GM12878 (cell line): ENCODE data around the gene SMG6. TPM values are rescaled to one million over a fixed set of nuclear protein-coding genes. Genes with fewer than 3 reads are reported as not detected.

Source experiments
- ATAC-seq: fragments of 200-7000 bp; cut with Tn5 transposase; 3 replicates; pipeline ENCODE4 v1.9.1; 2020; ENCODE audit warnings: mild to moderate bottlenecking, moderate library complexity
- BruUV-seq: library from RNA; stranded (reverse); fragments of 400-500 nt; replicated peaks from 2 replicates; lab custom pipeline; 2021; lab: Mats Ljungman, UMichigan
- CTCF ChIA-PET: fragments of 300-600 bp; sonication (Branson Sonifier 250); formaldehyde crosslinking; extraction: SDS; loops from one replicate; lab custom pipeline; 2021; ENCODE audit warnings: inconsistent platforms; lab: Yijun Ruan, JAX
- POLR2A ChIA-PET: fragments of 350-600 bp; formaldehyde crosslinking; extraction: SDS; loops from one replicate; lab custom pipeline; 2021; ENCODE audit warnings: inconsistent platforms; lab: Charles Lee
- RAD21 ChIA-PET: fragments of 300-600 bp; sonication (Branson Sonifier 250); formaldehyde crosslinking; loops from one replicate; lab custom pipeline; 2023; ENCODE audit warnings: antibody characterized with exemption; ENCODE audit not compliant: unreplicated experiment; lab: Charles Lee
- SMC1A ChIA-PET: fragments of 300-600 bp; sonication (Branson Sonifier 250); formaldehyde crosslinking; loops from one replicate; lab custom pipeline; 2023; ENCODE audit not compliant: unreplicated experiment, uncharacterized antibody; lab: Charles Lee
- DNase-seq: peaks from one replicate; pipeline ENCODE4 v3.0.0-alpha.2; 2011; ENCODE audit warnings: low read depth, low spot score
- FAIRE-seq: peaks from 3 replicates; lab custom pipeline; 2011; peaks lifted over from hg19 to GRCh38; lab: Jason Lieb, UNC
- H2AFZ ChIP-seq: 2 replicates; pipeline ENCODE4 v1.6.0; 2011; ENCODE audit warnings: low read depth, low read length, control low read depth; ENCODE audit not compliant: control insufficient read depth
- H3K27ac ChIP-seq: 2 replicates; pipeline ENCODE4 v1.5.1; 2011; ENCODE audit warnings: control low read depth; ENCODE audit not compliant: control insufficient read depth, insufficient read depth
- H3K27me3 ChIP-seq, 2 experiments: replicated peaks in 1 of 2; 2 replicates each; pipeline versions ENCODE4 v1.6.0 to v1.6.1; 2011; ENCODE audit warnings: low read length in 1 of 2; ENCODE audit not compliant: control insufficient read depth in 2 of 2, insufficient read depth in 2 of 2
- H3K36me3 ChIP-seq, 2 experiments: 2 replicates each; pipeline ENCODE4 v1.5.1; 2011; ENCODE audit warnings: low read length in 1 of 2; ENCODE audit not compliant: control insufficient read depth in 2 of 2, insufficient read depth in 2 of 2
- H3K4me1 ChIP-seq: 2 replicates; pipeline ENCODE4 v1.6.1; 2011; ENCODE audit warnings: mild to moderate bottlenecking, low read length, moderate library complexity, mixed read lengths; ENCODE audit not compliant: control insufficient read depth, insufficient read depth
- H3K4me2 ChIP-seq: 2 replicates; pipeline ENCODE4 v1.6.0; 2011; ENCODE audit warnings: control low read depth; ENCODE audit not compliant: control insufficient read depth, insufficient read depth
- H3K4me3 ChIP-seq: fragments of 200-600 bp; sonication (generic); 2 replicates; pipeline ENCODE4 v1.5.1; 2016
- H3K79me2 ChIP-seq: 2 replicates; pipeline ENCODE4 v1.6.0; 2011; ENCODE audit warnings: low read length; ENCODE audit not compliant: control insufficient read depth, insufficient read depth
- H3K9ac ChIP-seq: 2 replicates; pipeline ENCODE4 v1.8.0; 2011; ENCODE audit warnings: low read length, control low read depth, mixed read lengths; ENCODE audit not compliant: control insufficient read depth, insufficient read depth
- H3K9me3 ChIP-seq: replicated peaks from 3 replicates; pipeline ENCODE4 v1.5.1; 2011; ENCODE audit warnings: mild to moderate bottlenecking, low read length; ENCODE audit not compliant: control insufficient read depth, insufficient read depth
- H4K20me1 ChIP-seq: 2 replicates; pipeline ENCODE4 v1.6.0; 2011; ENCODE audit not compliant: control insufficient read depth, insufficient read depth
- CBX3 ChIP-seq: fragments of 200-600 bp; sonication (generic); IDR thresholded peaks from 2 replicates; pipeline ENCODE4 v1.6.1; 2016; ENCODE audit warnings: low read depth, borderline replicate concordance
- CTCF ChIP-seq, 3 experiments: IDR thresholded peaks in 2 of 3; conservative IDR thresholded peaks in 1 of 3; 2 replicates each; pipeline ENCODE4 v1.5.1; 2011; ENCODE audit warnings: low read depth in 3 of 3, low read length in 3 of 3, mild to moderate bottlenecking in 3 of 3, control low read depth in 2 of 3, moderate library complexity in 2 of 3, inconsistent platforms in 1 of 3, mixed read lengths in 1 of 3; ENCODE audit not compliant: control insufficient read depth in 2 of 3, insufficient read depth in 1 of 3; ENCODE audit errors: extremely low read depth in 1 of 3
- ESRRA ChIP-seq: IDR thresholded peaks from 2 replicates; pipeline ENCODE4 v1.6.1; 2012; ENCODE audit warnings: mild to moderate bottlenecking, low read length, improper control_type of control experiment
- EZH2 ChIP-seq: IDR thresholded peaks from 2 replicates; pipeline ENCODE4 v1.6.1; 2012; ENCODE audit warnings: low read depth, mild to moderate bottlenecking, control low read depth, inconsistent platforms, low read length, borderline replicate concordance; ENCODE audit not compliant: control insufficient read depth
- POLR2AphosphoS5 ChIP-seq: IDR thresholded peaks from 2 replicates; pipeline ENCODE4 v1.6.1; 2011; ENCODE audit warnings: mild to moderate bottlenecking, low read length, inconsistent platforms
- RAD21 ChIP-seq: IDR thresholded peaks from 2 replicates; pipeline ENCODE4 v1.6.1; 2011; ENCODE audit warnings: mild to moderate bottlenecking, low read depth, low read length, moderate library complexity; ENCODE audit not compliant: insufficient read depth
- TCF12 ChIP-seq: IDR thresholded peaks from 2 replicates; pipeline ENCODE4 v1.6.1; 2011; ENCODE audit warnings: low read depth, mild to moderate bottlenecking, low read length
- ZNF217 ChIP-seq: fragments of 450-650 bp; IDR thresholded peaks from 2 replicates; pipeline ENCODE4 v1.6.1; 2017; ENCODE audit warnings: antibody characterized with exemption, mild to moderate bottlenecking
- WGBS: methylation state at CpG from one replicate; pipeline ENCODE4 v1.1.6; 2016; ENCODE audit warnings: low lambda C conversion rate; ENCODE audit not compliant: insufficient replicate concordance, insufficient coverage; ENCODE audit errors: missing lambda C conversion rate; 5-methylcytosine and 5-hydroxymethylcytosine counted together
- in situ Hi-C: fragments of 300-500 bp; cut with MboI; formaldehyde crosslinking; loops from 9 replicates; pipeline ENCODE4 v1.14.3; 2018; ENCODE audit warnings: mixed read lengths
- intact Hi-C: fragments of 100-400 bp; cut with micrococcal nuclease; formaldehyde crosslinking; loops from one replicate; pipeline ENCODE4 v1.14.2; 2022; ENCODE audit not compliant: unreplicated experiment
- polyA plus RNA-seq, 11 experiments: library from polyadenylated mRNA; depleted of rRNA in 4 of 11; unstranded in 6 of 11; stranded (reverse) in 5 of 11; fragments of >200 nt; fragmentation: Nextera tagmentation in 4 of 11; fragmentation: Illumina TruSeq in 1 of 11; extraction: Ambion mirVana in 4 of 11; extraction: Trizol in 1 of 11; gene quantifications; 1 replicate in 1 of 11; 2 replicates in 10 of 11; pipeline versions ENCODE4 v1.2.1 to v1.2.3, GENCODE V29; 2011 to 2016; ENCODE audit warnings: inconsistent platforms in 2 of 11, missing spikeins in 2 of 11, low read depth in 1 of 11
- total RNA-seq, 4 experiments: library from RNA; depleted of rRNA in 3 of 4; stranded (reverse); fragments of >200 nt in 3 of 4; fragmentation: Illumina TruSeq in 1 of 4; extraction: Trizol in 1 of 4; gene quantifications; 2 replicates each; pipeline versions ENCODE4 v1.2.1 to v1.2.3, GENCODE V29; 2013 to 2021
- TF ChIP-seq, protein P1 (sequence below): IDR thresholded peaks from 2 replicates; pipeline ENCODE4 v1.6.1; 2012; ENCODE audit warnings: improper control_type of control experiment, low read depth, low read length; ENCODE audit not compliant: insufficient replicate concordance

Gene SMG6
- total and polyA plus RNA-seq, 10 of the 15 experiments (the other 5 are each of a cell fraction or from before 2014, with no cell fraction given), result 0.58 to 28.7 (median 15.7) TPM

DNA sequence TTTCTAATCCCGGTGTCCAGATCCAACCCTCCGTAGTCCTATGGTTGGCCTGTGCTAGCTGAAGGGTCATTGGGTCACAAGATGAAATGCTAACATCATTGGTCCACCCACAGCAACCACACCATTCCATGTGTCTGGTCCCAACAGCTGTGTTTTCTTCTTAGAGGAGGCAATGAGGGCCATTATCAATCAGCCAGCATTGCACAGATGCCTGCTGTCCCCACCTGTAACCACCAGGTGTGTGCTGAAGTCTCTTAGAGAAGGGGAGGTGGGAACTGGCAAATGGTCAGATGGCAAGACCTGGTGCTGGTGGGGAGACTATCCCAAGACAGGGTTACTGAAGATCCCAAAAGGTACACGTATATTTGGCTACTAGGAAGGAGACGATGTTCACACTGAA lies 211.3 kb downstream of the SMG6 start:
- POLR2A ChIA-PET, result interaction anchor here (0.6 to 10.8 kb wide), 5 partner anchors 23 to 1330 kb away, joined by 3 to 148 read pairs (median 45); no protein-coding TSS in a partner anchor
- H4K20me1 ChIP-seq, result no peaks in the 10 kb centered on the region
- FAIRE-seq (no peak), DNase-seq (no peak), ATAC-seq (no peak)
- no peak overlapping the region for H3K9ac ChIP-seq
- no TSS peak for BruUV-seq
- TF ChIP-seq ZNF217, result no peak
- TF ChIP-seq RAD21, result 0 out of 2 replicates have a peak, but pooled peaks have one; percentile 2
- no peak for TF ChIP-seq EZH2
- TF ChIP-seq CBX3, result no peak
- TF ChIP-seq, protein P1, sequence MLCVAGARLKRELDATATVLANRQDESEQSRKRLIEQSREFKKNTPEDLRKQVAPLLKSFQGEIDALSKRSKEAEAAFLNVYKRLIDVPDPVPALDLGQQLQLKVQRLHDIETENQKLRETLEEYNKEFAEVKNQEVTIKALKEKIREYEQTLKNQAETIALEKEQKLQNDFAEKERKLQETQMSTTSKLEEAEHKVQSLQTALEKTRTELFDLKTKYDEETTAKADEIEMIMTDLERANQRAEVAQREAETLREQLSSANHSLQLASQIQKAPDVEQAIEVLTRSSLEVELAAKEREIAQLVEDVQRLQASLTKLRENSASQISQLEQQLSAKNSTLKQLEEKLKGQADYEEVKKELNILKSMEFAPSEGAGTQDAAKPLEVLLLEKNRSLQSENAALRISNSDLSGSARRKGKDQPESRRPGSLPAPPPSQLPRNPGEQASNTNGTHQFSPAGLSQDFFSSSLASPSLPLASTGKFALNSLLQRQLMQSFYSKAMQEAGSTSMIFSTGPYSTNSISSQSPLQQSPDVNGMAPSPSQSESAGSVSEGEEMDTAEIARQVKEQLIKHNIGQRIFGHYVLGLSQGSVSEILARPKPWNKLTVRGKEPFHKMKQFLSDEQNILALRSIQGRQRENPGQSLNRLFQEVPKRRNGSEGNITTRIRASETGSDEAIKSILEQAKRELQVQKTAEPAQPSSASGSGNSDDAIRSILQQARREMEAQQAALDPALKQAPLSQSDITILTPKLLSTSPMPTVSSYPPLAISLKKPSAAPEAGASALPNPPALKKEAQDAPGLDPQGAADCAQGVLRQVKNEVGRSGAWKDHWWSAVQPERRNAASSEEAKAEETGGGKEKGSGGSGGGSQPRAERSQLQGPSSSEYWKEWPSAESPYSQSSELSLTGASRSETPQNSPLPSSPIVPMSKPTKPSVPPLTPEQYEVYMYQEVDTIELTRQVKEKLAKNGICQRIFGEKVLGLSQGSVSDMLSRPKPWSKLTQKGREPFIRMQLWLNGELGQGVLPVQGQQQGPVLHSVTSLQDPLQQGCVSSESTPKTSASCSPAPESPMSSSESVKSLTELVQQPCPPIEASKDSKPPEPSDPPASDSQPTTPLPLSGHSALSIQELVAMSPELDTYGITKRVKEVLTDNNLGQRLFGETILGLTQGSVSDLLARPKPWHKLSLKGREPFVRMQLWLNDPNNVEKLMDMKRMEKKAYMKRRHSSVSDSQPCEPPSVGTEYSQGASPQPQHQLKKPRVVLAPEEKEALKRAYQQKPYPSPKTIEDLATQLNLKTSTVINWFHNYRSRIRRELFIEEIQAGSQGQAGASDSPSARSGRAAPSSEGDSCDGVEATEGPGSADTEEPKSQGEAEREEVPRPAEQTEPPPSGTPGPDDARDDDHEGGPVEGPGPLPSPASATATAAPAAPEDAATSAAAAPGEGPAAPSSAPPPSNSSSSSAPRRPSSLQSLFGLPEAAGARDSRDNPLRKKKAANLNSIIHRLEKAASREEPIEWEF, result no peak
- TF ChIP-seq CTCF (IDR thresholded peaks at IDR 0.05 in 2 of 3, conservative IDR thresholded peaks at IDR 0.05 in 1 of 3; ENCODE audit: control insufficient read depth in 2 of 3, extremely low read depth in 1 of 3, insufficient read depth in 1 of 3, low read depth in 3 of 3, low read length in 3 of 3), result 0 out of 6 replicates have a peak, but pooled peaks of 1 of the 3 experiments have one; percentile 8
- peak; percentile 41; the same call in 1 of the 2 replicates for TF ChIP-seq TCF12
- peak; percentile 44; the same call in 1 of the 2 replicates for TF ChIP-seq POLR2AphosphoS5
- TF ChIP-seq ESRRA, result no peak
- in situ Hi-C loops (no loop called here), intact Hi-C loops (loop anchor here (5.0 kb wide), 1 partner anchor 35 kb away; the partner anchor contains the start of gene HIC1)
- H3K27me3 ChIP-seq, result no peaks in the 10 kb centered on the region
- H3K27ac ChIP-seq, result no peak overlapping the region
- SMC1A ChIA-PET, result interaction anchor here (0.6 to 4.3 kb wide), 5 partner anchors 13 to 191 kb away, joined by 3 to 39 read pairs (median 22); no protein-coding TSS in a partner anchor
- H3K79me2 ChIP-seq, result peaks cover 15% of the 10 kb centered on the region
- no peaks in the 10 kb centered on the region for H3K9me3 ChIP-seq
- H3K4me1 ChIP-seq, result peaks cover 46% of the 10 kb centered on the region
- CTCF ChIA-PET, result interaction anchor here (0.7 to 11.4 kb wide), 6 partner anchors 10 to 712 kb away, joined by 3 to 126 read pairs (median 6); partner anchors contain the start of gene HIC1
- WGBS, result 100% methylated on average over 4 of the region's 4 CpGs
- H2AFZ ChIP-seq, result no peak overlapping the region
- peaks cover 2 to 4% of the 10 kb centered on the region in 2 experiments; a peak in 2 of 4 replicates for H3K36me3 ChIP-seq
- no peak overlapping the region for H3K4me2 ChIP-seq
- RAD21 ChIA-PET, result interaction anchor here (0.6 to 10.4 kb wide), 12 partner anchors 11 to 172 kb away, joined by 3 to 160 read pairs (median 34); partner anchors contain the start of gene HIC1
- no peak overlapping the region for H3K4me3 ChIP-seq
